GM18870 (cell line): Measurements from ENCODE around the gene CKS1B.

ENCODE experiments used
- ATAC-seq: cut with Tn5 transposase; IDR thresholded peaks from one replicate; pipeline ENCODE4 v1.9.1; 2021; ENCODE audit warnings: moderate library complexity; ENCODE audit not compliant: unreplicated experiment

The CKS1B gene

DNA sequence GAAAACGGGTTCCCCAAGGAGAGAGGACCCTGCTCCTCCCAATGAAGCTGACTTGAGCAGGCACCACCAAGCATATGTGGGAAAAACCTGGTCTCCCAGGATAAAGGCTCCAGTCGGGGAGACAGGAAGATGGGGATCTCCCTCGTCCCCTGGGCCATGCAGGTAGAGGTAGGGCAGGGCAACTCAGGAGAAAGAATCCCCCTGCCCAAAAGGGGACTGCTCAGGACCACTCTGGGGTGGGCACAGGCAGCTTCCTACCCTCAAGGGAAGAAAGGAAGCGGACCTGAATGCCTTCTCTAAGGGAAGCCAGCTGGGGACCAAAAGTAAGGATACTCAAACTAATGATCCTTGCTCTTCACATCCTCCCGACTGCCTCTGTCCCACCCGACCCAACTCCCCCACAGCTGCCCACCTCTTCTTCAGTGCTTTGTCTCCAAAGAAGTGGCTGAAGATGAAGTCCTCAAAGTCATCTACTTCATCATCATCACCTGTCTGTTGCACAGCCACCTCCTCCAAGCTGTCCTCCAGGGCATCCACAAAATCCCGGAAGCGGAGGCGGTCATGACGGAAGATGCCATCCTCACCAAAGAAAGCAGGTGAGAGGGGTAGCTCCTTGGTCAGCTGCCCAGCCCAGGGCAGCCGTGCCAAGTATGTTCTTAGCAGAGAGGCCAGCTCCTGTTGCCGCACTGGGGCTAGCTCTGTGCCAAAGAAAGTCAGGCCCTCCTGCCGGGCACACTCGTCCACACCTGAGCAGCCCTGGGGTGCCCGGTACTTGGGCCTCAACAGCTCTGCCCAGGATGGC lies 29.1 kb upstream of the CKS1B start:
- no peak for ATAC-seq

DNA sequence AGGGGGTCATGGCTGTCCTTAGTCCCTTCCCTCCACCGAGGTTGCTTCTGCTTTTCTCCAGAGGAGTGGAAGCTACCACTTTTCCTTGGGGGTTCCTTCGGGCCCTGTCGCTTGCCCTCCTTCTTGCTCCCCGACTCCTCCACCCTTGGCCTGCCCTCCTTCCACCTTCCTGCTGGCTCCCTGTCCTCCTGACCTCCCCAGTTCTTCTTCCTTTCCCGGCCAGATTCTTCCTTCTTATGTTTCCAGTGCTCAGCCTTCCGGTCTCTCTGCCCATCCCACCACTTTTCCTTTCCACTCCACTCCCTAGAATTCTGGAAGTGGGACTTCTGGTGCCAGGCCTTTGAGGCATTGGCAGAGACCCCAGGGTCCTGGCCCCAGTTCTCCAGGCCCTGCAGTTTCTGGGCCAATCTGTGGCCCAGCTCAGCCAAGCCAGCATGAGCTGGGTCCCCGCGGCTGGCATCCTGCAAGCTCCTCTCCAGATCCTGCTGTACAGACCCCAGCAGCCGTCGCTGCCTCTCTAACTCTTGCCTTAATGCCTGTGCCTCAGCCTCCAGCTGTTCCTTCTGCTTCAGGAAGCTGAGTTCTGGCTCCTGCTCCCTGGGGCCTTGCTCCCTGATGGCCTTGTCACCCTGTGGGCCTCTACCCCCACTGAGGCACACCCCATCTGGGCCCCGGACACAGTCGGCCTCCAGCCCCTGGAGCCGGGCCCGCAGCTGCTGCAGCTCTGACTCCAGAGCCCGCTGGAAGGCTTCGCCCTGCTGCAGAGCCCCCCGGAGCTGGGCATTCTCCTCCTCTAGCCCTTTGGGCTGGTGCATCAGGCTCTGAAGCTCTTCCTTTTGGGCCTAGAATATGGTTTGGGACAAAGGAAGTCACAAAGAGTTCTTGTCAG lies 28.3 kb upstream of the CKS1B start:
- ATAC-seq: no peak

DNA sequence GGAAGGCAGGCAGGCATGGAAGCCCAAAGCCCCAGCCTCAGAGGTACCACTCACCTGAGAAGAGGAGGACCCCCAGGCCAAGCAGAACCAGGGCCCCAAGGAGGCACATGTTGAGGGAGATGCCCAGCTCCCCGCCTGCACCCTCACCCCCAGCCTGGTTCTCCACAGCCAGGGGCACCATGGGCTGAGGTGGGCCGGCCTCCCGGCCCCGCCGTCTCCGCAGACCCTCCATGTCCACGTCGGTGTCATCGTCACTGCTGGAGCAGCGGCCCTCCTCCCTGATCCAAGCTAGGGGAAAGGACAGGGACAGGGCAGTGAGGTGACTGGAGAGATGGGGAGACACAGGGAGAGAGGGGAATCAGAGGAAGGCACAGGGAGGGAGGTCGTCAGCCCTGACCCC lies 26.4 kb upstream of the CKS1B start:
- no peak for ATAC-seq

DNA sequence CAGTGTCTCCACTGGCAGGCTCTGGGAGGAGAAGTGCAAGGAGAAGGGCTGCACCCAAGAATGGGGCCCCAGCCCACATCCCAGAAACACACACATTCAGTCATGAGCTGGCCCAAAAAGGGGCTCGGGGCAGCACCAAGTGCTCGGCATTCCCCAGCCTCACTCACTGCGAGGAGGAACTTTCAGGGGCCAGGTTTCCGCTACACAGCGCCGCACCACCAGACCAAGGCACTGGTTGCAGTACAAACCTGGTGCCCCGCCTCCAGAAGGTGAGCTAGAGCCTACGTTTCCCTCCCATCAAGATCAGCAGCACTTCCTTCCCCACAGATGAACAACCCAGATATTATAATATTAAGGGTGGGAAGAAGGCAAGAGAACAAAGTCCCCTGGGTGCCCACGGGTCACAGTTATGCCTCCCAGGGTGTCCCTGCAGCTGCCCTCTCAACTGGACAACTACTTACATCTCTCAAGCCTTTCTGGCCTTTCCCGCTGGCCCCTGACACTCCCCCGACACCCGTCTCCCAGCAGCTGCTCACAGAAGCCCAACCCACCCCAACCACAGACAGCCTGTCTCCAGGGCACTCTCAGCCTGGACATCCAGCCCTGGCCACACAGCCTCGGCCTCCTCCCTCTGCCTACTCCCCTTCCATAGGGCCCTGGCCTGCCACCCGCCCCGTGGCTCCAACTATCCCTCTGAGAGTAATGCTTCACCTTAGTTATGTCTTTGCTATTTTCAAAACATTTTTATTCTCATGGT lies 22.4 kb upstream of the CKS1B start:
- ATAC-seq: no peak

DNA sequence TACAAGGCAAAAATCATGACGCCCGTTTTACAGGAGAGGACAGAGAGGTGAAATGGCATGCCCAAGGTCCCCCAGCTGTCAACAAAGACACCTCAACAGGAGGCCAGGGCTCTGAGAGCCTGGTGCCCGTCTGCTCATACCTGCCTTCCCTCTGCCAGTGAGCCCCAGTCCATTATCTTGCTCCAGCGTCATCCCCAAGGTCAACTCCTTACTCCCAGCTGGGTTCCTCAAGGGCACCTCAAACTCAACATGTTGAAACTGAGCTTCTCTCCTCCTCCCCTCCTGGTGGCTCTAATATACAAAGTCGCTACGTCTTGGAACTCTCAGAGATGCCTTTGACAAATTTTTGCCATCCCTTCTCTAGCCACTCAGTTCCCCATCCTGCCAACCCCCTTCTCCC lies 21.8 kb upstream of the CKS1B start:
- no peak for ATAC-seq

DNA sequence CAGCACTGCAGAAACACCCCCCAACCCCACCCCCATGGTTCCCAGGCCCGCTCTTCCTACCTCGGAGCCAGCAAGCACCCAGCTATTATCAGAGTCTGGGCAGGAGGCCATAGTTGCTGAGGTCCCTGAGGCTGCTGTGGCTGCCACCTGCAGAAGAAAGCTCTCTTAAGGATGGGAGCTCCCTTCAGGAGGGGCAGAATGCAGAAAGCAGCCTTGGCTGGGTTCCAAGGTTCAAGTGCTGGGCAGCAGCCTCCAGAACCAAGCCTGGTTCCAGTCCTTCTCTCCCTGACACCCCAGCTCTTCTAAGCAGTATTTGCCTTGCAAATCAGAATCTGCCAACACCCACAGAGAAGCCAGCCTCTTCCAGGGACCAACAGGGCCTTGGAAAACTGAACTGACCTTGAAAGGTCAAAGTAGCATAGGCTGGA lies 20.9 kb upstream of the CKS1B start:
- no peak for ATAC-seq

DNA sequence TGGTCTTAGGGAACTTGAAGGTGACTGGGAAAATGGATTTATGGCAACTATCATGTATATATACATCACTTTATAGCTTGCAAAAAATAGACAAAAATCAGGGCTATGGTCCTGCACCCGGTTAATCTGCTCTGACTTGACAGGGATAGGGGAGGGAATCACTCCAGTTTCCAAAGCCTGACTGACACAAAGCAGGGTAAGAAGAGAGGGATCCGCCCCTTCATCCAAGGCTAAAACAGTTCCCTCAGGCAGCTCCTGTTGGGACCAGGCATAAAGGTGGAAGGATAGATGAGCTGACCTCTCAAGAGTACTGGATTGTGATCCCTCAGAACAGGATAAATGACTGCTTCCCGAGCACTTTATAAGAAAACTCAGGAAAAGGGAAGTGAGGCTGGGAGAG lies 19.9 kb upstream of the CKS1B start:
- no peak for ATAC-seq

DNA sequence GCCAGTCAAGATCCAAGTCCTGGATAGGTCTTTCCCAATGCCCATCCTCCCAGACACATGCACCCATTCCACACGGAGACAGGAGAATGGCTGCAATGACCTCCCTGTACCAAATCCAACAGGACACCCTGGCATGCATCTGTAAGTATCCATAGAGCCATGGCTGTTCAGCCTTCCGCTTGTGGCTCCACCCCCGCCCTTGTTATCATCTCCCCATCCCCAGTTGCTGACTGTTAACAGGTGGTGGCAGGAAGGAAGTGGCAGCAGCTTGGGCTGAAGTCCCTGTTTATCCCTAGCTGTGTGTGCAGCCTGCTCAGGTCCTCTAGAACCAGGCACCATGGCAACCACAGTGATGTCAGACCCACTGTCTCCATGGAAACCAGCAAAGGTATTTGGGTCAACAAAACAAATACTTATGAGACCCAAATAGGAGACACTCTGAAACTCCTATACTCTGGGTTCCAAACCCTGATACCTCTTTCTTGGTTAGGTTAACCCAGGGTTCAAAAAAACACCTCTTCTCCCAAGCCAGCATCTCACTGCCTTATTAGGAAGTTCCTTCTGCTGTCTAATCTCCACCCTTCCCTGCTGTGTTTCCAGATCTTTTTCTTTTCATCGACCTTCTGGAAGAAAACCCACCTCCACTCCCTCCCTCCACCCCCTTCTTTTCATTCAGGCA lies 19.3 kb upstream of the CKS1B start:
- ATAC-seq: no peak

DNA sequence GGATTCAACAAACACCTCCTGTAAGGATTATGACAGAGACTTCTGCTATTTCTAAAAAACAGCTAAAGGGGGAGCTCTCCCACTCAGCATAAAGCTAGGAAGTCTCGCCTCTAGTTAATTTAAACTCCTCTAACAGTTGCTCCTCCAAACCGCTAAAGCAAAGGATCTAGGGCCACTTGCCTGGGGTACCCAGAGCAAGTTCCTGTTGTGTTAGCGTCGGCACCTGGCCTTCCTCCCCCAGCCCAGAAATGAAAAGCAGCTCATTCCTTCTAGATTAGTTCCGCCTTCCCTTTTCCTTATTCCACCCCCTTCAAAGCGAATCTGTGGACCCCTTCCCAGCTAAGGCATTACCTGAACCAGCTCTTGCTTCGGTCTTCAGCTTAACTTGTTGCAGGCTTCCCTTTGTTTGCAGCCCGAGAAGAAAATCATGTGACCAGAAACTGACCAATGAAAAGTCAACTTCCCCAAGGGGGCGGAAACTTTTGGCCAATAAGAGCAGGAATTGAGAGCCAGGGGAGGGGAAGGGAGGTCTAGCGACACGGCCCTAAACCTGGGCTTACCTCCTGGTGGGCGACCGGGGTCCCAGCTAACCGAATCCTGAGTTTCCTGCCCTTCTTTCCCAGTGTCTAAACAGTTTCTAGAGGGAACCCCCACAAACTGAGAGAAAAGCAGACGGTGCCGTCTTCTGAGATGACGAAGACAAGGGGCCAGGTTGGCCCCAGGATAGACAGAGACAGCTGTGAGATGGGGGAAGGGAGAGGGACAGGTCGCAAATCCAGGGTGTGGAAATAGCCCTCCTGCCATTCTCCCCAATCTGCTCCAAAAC lies 18.6 kb upstream of the CKS1B start, which contains the start of gene PBXIP1:
PBXIP1 (minus strand) TSS at position 382 of the 826 bp plus-strand sequence. CDS start 2,378 bp downstream, outside the sequence.
- ATAC-seq: peak; percentile 49

DNA sequence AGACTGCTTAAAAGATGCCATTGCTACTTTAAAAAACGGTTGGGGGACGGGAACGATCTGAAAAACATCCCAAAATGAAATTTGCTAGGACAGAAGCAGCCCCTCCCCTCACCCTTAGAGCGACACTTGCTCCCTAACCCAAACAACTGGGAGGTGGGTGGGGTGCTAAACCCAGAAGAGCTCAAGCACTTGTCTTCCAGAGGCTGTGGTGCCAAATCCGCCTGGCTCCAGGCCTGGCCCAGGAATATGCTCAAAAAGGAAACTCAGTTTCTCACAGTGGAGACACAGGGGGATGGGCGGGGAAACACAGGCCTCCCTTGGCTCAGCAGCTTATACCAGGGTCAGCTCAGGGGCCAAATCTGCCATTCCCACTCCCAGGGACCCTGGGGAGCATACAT lies 17.9 kb upstream of the CKS1B start:
- ATAC-seq: no peak

DNA sequence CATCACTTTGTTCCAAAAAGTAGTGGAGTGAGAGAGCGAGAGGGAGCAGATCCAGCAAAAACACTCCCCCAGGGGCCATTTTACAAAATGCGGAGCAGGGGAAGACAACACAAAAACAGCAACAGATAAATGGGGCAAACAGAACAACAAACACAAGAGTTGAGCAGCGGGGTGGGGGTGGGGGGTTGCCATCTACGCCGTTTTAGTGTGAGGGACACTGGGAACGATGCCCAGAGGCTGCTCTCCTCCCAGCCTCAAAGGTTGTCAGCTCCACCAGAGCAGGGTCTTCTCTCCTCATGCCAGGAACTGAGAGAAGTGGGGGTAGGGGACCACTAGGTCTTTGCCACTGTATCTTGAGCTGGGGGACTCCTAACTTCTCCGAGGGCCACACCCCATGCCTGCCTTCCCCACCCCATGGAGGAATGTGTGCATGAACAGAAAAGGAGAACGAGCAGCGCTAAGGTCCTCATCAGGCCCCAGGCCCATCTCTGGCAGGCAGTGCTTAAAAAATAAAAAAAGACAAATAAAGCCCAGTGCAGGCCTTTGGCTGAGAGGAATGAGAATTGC lies 17.3 kb upstream of the CKS1B start:
- no peak for ATAC-seq

DNA sequence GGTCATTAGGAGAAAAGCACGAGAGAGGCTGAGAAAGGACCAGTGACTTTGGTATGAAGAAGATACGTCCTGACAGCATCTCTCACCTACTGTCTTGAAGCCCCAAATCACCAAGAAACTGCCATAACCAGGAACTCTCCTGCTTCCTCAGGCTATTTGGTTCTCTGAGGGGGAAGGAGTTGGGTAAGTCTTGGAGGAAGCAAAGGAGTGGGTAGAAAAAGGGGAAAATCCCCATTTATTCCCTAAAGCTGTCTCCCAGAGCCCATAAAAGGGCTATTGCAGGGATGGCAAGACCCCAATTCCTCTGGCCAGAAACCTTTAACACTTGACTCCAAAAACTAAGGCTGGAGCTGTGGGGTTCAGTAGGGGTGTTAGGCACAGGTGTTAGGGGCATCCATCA lies 16.4 kb upstream of the CKS1B start:
- ATAC-seq: no peak

DNA sequence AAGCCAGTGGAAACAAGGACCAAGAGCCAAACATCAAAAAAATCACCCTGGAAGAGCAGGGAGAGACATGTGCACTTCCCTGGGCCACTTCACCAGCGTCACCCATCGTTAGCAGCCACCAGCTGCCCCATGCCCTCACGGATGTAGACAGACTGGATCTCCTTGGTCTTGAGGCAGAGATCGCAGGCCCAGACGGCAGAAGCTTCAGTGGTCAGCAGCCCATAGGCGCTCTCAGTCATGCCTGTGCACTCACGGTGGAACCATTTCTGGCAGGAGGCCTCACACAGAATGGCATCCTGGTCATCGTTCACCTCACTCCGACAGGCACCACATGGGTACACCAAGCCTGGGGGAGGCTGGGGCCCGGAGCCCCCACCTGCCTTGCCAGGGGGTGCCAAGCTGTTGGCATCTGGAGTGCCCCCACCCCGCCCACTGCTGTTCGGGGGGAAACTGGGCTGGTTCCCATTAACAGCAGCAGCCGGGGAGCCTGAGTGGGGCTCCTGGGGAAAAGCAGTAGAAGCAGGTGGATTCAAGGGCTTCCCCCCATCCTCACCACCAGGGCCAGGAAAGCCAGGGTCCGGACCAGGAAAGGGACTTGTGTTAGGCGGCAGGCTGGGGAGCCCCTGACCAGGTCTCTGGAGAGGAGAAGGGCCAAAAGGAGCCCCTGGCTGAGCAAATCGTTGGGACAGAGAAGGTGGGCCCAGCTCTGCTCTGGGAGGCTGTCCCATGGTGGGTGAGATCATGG lies 15.6 kb upstream of the CKS1B start:
- ATAC-seq: no peak

DNA sequence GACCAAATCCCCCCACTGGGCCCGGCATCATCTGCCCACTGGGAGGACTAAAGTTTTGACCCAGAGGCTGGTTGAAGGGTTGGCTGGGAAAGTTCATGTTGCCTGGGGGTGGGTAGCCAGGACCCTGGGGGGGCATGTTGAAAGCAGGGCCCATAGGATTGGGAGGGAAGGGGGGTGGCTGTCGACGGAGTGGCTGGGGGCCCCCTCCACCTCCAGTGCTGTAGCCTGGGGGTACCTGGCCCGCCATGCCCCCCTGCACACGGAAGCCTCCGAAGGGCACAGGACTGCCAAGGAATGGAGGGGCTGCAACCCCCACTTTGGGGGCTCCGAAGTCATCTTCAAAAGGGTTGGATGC lies 15.1 kb upstream of the CKS1B start:
- ATAC-seq: no peak

DNA sequence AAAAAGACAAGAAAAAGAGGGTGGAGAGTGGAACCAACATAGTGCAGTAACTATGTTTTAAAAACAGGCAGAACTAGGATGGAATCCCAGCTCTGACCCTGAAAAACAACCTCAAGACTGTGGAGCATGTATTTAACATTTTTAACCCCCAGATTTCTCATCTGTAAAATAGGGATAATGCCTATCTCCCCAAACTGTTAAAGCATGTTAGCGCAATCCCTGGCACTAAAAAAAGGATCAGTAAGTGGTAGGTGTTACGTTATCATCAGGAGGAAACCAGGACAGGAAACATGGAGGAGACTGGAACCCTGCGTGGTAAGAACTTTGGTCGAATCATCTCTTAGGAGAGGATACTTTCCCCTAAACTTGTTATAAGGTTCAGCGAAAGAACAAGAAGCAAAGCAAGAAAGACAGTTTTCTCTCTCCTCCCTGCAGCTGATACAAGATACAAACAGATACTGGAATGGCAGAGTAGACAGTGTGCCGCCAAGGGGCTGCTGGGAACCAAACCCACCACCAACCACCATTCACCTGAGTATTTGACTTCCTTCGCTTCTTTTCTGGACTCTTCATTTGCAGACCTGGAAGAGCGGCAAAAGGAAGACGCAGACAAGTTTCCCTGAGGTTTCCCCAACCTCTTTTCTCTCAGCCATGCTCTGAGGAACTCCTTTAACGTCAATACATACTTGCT lies 13.9 kb upstream of the CKS1B start:
- no peak for ATAC-seq

DNA sequence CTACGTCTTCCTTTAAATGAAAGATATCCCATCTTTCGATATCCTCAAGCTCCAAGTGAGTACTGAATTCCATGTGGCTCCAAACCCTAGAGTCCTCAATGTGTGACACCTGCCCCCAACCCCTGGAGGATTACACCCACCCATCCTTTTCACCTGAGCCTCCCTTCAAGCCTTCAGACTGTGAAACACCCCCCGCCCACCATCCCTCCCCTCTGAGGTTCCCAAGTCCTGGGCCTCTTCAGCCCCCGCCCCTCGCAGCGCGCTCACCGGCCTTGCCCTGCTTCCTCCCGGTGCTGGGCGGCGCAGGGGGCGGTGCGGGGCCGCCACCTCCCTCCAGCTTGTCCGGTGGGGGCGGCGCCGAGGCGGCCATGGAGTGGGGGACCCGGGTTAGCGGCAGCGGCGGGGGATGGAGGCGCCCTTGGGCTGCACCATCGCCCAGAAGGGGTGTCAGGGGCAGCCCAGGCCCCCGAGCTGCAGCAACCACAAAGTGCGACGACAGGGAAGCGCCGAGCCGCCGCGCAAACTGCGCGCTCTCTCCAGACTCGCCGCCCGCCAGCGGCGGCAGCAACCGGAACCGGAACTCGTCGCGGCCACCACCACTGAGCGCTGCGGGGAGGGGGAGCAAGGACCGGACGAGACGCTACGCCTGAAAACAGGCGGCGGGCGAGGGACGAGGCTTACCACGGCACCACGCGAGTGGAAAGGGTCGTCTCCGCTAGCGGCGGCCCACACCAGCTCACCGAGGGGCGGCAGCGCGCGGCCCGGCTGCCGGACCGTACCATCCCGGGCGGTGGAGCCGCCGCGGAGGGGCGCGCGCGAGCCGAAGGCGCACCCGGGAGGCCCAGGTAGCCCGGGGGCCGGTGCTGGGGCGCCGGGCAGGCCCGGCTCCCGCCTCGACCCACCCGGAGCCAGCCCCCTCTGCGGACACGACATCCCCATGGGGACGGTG lies 13.0 kb upstream of the CKS1B start, which contains the start of gene PYGO2:
PYGO2 (minus strand) TSS at position 576 of the 949 bp plus-strand sequence; CDS start at position 370, 206 bp downstream.
- peak; percentile 63 for ATAC-seq

DNA sequence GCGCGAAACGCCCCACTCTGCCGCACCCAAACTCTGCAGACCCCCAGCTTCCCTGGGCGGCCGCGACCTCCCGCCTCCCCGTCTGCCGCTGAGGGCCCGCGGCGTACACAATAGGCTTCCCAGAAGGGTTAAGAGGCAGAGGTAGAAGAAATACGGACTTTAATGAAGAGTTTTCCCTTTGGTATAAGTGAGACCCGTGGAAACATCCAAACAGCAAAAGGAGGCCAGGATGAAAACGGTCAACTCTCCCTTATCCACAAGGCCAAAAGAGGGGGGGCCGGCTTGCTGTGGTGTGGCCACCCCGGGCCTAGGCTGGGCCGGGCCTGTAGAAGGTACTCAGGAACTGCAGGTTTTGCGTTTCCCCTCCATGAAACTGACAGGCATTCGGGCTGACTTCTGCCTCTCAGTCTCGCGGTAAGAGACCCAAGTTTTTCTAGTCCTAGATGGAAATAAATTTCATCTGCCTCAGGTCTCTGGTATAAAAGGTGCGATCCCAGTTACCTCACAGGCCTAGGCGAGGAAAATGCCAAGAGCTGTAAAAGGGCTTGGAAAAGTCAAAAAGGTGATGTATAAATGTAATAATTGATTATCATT lies 12.2 kb upstream of the CKS1B start:
- no peak for ATAC-seq
